NCI-H146 treated with DMSO at 0.1 percent for 48 hours (cell line): ENCODE measurements around the gene HDAC7.
A peak's percentile ranks its signal among the peaks of the same experiment; 100 is the strongest.
"Not testable (repeated sequence)": the region's sequence is repeated elsewhere in the genome, so short reads cannot be mapped to it uniquely, and the experiment has no call there.

ENCODE experiments used
- DNase-seq: peaks from one replicate; lab custom pipeline; 2025; ENCODE audit not compliant: unreplicated experiment; lab: John Stamatoyannopoulos, UW

The HDAC7 gene

DNA sequence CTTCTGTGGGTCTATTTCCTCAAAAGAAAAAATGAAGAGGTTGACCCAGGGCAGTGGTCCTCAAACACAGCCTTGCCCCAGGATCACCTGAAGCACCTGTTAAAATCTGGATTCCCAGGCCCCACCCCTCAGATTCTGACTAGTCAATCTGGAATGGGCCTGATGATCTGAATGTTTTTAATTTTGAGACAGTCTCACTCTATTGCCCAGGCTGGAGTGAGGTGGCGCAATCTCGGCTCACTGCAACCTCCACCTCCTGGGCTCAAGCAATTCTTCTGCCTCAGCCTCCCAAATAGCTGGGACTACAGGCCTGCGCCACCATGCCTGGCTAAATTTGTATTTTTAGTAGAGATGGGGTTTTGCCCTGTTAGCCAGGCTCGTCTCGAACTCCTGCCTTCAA lies 4.3 kb downstream of the HDAC7 start:
- not testable (repeated sequence) for DNase-seq

DNA sequence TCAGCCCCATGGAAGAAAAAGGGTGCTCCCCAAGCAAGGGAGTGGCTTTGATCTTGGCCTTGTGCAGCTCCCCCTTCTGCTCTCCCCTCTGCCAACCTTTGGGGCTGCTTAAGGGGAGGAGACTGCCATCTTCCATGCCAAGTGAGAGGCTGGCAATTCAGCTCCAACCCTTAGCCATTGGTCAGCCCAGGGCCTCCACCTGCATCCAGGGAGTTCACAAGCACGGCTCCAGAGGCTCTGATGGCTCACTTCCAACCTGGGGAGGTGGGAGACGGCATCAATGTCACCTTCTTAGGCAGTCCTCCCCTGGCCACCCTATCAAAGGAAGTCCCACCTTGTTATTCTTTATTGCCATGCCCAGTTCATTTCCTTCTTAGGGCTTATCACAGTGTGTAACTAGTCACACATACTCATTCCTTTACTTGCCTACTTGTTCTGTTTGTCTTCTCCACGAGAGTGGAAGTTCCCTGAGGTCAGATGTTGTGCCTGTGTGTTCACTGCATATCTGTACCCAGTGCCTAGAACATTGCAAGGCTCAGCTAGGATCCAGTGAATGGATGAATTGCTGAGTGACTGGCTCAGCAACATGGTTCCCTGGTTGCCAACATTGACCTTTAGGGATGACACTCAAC lies 5.0 kb downstream of the HDAC7 start:
- DNase-seq = no peak

DNA sequence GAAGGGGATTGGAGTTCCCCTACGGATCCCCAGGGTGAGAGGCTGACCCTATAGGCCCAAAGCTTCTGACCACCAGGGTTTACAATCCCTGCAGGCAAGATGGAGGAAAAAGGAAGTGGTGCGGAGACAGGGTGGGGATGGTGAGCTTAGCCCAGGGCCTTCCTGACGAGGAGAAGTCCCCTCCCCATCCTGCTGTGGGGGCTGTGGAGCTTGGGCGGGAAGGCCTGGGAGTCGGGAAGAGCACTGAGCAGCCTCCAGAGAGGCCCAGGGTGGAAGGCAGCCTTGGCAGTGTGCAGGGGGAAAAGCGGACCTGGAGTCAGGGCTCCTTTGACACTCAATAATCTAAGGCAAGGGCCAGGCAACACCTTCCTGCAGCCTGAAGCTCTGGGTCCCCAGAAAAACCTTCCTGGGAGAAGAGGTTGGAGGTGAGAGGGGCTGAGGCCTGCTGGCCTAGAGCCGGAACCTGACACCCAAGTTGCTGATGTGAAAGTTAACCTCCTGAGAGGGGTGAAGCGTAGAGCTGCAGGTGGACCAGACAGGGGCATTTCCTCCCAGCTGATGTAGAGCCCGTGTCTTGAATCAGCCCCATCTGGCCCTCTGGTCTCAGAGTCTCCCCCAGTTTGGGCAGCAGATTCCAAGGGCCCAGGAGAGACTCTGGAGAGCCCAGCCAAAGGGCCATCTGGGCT lies 6.0 kb downstream of the HDAC7 start:
- no peak for DNase-seq

DNA sequence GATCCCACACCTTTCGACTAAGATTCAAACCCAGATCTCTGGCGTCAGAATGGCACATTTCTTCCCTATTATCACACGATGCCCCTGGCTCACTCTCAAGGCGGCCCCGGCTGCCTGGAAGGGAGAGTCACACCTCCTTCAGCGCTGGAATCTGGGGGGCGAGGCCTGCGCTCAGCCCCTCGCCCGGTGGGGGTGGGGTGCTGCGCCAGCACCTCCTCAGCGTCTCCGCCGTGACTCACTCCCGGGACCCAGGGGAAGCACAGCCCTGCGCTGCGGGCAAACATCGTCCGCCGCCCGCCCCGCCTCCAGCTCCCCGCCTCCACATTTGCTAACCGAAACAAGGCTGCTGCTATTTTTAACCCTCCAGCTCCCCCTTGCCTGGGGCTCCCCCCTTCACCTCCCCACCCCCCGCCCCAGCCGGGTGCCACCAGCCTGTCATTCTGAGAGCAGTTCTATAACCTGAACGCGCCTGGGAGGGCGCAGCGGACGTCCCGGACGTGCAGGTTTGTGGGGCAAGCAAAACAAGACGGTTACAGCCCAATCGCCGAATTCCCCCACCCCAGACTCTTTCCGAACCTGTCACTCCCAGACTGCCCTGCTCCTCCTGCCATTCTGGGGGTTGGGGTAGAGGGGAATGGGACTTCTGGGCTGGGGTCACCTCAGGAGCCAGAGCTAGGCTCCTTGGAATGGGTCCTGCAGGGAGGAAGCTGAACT lies 6.7 kb downstream of the HDAC7 start:
- no peak for DNase-seq

DNA sequence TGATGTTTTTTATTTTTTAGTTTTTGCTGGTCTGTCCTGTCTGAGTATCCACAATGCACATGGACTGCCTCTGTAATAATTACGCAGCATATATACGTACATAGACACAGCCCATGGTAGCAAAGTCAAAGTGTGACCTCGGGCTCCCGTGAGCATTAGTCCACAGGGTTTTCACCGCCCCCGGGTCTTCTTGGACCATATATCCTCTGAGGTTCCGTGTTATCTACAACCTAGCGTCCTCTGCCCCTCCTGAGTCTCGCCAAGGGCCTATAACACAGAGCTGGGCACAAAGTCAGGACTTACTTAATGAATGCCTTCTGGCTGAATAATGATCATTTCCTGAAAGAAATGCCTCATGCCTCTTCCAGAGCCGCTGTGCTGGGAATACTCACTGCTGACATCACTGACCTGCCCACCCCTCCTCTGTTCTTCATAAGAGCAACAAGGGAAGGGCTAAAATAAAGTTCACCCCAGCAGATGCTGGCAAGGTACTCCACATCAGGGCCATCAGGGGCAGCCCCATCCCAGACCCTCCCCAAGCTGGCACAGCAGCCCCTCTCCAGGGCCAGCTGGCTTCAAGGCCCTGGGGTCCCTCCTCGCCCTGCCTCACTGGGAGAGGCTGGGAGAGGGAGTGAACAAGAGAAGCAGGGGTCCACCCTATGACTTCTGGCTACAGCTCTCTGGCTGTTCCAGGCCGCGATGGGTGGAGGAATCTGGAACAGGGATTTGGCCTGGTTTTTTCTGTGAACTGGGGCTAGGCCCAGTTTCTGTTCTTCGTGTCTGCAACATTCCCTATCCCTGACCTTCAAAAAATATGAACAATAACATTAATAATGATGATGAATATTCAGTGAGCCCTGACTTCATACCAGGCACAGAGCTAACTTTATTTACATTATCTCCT lies 7.9 kb downstream of the HDAC7 start:
- no peak for DNase-seq

DNA sequence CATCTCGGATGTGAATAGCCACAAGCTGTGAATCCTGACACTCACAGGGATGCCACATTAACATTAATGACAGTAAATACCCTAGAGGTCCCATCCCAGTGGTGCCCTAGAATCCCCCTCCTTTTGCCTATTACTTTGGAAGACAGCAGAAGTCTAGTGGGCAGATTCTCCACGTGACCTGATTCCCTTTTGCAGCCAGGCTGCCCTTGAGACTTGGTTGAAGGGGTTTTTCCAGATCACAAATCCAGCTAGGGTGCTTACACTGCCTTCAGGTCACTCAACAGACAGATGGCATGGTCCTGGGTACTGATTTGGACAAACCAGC lies 8.7 kb downstream of the HDAC7 start:
- DNase-seq = no peak

DNA sequence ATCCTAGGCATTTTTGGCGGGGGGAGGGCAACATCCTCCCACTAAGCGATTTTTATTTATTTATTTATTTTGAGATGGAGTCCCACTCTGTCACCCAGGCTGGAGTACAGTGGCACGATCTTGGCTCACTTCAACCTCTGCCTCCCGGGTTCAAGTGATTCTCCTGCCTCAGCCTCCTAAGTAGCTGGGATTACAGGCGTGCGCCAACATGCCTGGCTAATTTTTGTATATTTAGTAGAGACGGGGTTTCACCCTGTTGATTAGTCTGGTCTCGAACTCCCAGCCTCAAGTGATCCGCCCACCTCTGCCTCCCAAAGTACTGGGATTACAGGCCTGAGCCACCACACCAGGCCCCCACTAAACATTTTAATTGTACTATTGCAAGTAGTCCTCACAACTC lies 10.2 kb downstream of the HDAC7 start:
- not testable (repeated sequence) for DNase-seq

DNA sequence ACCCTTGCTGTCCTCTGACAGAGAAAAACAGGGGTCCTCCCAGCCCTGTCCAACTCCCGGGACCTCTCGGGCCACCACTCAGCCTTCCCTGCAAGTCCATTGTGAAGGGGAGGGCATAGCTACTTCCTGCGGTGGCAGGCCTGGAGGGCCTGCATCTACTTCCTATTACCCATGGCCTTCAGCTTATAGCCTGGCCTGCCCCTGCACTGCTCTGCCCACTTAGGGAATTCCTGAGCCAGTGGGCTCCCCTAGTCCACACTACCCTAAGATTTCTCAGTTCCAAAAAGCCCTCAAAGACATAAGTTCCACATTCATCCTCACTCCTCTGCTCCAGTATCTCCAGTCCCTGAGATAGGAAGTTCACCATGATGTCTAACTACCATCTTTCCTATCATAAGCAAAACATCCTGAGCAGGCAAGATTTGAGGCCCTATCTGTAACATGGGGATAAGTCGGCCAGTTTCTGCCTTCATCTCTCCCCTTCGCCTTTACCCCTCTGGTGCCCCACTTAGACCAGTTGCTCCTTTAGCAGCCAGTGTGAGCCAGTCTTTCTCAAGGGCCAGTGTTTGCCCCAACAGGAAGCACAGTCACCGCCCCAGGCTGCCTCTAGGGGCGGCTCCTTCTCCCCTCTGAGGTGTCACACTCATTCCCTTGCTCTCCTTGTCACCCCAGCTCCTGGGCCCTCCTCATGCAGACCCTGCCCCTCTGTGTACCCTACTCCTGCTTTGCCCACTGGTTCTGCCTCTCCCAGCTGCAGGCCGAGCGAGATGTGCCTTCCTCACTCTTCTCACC lies 10.9 kb downstream of the HDAC7 start:
- no peak for DNase-seq

DNA sequence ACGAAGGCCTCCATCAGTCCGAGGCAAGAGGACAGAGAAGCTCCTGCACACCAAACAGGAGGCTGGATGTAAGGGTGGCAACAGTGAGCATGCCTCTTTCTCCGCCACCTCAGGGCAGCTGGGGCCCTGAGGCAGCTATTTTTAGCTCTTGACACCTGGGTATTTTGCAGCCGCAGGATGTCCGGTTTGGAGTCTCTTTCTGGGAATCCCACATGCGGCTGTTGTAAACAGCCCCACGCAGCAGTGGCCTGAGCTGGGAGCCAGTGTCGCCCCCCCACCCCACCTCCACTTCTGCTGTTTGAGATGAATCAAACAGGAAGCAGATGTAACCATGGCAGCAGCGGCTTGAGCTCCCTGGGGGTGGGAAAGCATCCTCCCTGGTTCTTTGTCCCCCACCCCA lies 11.7 kb downstream of the HDAC7 start:
- DNase-seq = peak; percentile 17

DNA sequence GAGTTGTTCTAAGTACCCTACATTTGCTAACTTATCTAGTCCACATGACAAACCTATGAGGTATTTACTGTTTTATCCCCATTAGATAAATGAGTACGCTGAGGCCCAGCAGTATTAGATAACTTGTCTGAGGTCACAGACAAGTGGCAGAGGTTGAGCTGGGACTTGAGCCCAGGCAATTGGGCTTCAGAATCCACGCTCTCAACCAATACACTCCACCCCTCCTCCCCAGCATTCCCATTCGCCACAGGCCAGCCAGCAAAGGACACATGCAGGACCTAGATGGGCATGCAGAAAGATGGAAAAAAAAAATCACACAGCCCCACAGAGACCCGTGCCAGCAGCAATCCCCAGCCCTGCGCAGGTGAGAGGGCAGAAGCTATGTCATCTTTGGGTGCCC lies 12.4 kb downstream of the HDAC7 start:
- no peak for DNase-seq

DNA sequence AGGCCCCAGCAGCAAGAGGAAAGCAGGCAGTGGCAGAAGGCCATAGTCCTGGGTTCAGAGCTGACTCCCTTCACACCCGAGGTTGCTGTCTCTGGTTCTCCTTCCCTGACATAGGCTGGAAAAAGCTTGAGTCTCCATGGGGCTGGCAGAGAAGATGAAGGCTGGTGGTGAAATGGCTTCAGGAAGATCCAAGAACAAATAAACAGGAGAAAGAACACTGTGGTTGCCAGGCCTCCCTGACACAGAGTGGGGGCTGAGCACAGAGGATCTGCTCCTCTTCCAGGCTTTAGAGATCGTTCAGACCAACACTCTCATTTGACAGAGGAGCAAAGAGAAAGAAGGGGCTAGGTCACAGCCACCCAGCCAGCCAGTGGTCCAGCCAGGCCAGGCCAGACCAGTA lies 14.3 kb downstream of the HDAC7 start:
- no peak for DNase-seq

DNA sequence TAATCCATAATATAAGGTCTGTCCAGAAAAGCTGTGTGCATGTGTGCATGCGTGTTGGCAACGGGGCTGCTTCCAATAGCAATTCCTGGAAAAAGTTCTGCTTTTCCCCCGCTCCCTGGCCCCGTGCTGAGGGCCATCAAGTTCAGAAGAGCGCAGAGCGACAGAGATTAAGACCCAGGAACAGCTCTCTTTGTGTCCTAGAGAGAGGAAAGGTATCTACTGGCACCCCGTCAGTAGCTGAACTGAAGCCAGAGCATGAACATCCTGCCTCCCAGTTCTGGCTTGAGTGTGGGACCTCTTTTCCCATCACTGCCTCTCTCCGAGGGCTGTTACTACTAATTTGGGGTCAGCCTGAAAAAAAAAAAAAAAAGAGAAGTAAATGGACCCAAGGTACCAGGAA lies 15.5 kb downstream of the HDAC7 start:
- no peak for DNase-seq

DNA sequence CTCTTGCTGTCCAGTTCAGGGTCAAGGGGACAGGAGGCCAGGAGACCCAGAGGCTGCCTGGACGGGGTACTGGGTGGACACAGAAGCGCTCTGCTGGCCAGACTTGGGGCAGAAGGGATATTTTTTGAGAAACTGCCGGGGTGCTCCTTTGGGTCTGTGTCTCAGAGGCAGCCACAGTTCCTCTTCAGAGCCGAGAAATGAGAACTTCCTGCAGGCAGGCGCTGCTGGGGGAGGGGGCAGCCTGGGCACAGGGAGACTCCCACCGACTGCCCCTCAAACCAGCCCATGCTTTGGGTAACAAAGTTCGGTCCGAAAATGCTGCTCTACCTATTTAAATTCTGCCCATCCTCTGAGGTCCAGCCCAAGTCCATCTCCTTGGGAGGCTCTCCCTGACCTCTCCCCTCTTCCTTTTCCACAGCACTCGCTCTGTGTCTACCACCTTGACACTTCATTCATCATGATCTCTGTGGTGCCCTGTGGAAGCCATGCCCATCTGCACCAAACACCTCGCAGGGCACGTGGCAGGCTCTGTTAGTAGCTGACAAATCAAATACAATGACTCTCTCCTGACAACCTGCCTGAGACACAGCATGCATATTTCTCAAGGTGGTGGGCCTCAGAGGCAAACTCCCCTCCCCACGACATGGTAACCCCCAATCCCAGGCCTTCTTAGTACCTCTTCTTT lies 16.4 kb downstream of the HDAC7 start:
- no peak for DNase-seq

DNA sequence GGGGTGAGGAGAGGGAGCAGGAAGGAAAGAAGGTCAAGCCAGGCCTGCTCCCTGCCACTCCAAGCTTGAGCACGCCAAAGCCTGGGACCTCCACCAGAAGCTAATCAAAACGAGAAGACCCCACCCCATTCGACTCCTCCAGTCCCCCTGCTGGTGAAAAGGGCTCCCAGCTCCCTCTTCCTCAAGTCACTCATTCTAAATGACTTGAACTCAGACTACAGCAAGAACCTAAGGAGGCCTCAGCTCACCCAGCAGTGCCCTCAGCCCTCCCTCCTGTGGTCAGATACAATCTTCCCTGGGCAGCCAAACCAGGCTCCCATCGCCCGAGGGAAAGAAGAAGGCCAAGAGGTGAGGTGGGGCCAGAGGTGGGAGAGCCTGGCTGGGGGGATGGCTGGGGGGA lies 17.4 kb downstream of the HDAC7 start:
- DNase-seq = no peak

DNA sequence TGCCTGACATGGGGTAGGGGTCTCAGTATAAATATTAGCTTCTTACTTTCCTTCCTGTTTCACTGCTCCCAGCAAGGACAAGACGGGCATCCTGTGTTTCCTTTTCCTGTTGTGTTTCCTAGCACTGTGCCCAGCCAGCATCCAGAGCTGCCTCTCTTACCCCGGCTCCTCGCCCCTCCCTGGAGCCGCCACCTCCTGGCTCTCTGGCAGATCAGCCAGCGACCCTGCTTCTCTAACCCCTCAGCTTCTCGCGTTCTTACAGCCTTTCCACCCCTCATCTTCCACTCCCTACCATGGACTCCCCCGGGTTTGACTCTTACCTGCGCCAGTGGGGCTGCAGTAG lies 17.8 kb downstream of the HDAC7 start:
- DNase-seq = no peak

DNA sequence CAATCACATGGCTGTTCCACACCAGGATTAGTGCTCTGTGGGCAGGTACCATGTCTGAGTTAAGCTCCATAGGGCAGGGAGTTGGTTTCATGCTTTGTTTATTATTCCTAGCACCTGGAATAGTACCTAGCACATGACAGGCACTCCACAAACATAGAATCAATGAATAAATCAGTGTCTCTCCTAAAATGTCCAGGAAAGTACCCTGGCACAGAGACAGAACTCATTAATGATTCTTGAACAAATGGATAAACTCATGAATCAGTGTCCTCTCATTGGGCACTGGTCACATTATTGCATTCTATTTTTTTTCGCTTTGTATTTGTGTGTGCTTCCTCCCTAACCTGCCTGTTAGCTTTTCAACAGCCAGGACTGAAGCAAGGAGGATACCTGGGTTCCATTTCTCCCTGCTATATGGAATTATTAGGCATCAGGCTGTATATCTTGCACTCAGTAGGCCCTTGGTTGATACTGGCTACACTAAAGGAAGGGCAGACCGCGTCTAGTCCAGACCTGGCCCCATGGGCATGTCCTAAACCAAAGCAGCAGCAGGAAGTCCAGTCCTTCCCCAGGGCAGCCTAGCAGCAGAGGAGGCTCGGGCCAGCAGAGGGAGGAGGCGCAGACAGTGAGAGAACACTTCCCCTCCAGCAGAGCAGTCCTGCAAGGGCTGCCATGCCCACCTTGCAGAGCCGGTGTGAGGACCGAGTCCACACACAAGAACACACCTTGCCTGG lies 18.4 kb downstream of the HDAC7 start:
- no peak for DNase-seq

DNA sequence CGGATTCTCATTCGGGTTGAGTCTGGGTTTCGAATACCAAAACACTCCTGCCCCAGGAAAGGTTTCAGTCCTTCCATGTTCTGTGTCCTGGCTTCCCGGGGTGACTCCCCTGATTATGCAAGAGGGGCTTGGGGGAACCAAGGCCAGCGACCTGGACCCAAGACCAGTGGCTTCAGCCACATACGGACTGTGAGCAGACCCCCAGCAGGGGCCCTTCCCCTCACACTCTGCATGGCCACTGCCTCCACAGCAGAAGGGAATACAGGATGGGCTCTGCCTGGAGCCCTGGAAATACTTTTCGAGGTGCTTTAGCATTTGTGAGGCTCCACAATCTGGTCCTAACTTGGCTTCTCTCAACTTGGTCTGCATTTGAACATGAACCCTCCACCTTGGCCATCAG lies 19.1 kb downstream of the HDAC7 start:
- no peak for DNase-seq

DNA sequence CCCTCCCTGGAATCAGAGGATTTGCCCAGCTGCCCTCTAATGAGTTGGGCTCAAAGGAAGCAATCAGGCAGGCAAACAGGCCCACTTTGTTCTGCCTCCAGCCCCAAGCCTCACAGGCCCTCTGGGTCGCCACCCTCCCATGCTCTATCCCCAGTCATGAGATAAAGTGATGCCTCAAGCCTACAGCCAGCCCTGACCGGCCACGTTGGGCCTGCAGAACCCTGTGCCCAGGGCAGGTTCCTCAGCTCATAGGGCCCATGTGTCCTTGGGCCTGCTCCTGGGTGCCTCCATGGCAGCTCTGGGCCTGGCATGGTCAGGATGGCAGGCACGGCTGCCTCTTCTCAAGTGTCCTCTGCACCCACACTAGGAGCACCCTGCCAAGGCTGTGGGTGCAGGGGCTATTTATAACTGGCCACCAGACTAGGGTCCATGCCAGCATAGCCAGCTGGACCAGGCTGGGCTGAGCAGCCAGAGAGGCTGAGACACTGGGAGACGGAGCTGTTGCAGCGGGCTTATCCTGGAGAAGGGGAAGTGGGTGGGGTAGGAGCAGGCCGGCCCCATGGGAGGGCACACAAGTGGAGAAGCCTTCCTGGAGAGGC lies 20.2 kb downstream of the HDAC7 start:
- peak; percentile 27 for DNase-seq

DNA sequence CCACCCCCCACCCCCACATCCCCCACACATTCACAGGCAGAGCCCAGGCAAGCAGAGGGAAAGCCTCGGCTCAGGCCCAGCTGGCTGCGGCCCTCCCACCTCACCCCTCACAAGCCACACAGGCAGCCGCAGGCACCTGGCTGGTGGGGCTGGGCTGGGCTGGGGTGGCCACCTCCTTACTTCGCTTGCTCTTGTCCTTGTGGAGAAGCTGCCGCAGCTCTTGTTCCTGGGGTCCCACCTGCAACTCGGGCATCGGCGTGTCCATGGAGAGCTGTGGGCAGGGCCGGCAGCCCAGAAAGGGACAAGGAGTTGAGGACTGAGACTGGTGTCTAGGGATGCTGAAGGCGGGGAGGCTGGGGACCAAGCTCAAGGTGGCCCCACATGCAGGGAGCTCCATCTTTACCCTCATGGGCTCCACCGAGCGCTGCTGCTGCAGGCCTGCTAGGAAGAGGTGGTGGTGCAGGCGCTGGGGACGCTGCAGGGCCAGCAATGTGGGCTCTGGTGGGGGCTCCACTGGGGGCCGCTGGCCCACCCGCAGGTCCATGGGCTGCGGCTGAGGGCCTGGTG lies 21.2 kb downstream of the HDAC7 start:
- no peak for DNase-seq
